SIG-M5 treated with dmso at 0.1 percent for 504 hours (cell line): ENCODE results near the gene CRHBP.

Source experiments
- DNase-seq: peaks from one replicate; lab custom pipeline; 2025; ENCODE audit not compliant: unreplicated experiment; lab: John Stamatoyannopoulos, UW

The CRHBP gene

GRCh38 chr5:77012601-77013000 lies 59.8 kb downstream of the CRHBP start:
- DNase-seq, result no peak

GRCh38 chr5:77015938-77016569 lies 63.2 kb downstream of the CRHBP start:
- DNase-seq, result peak; percentile 75

- no peak for DNase-seq
Observed at GRCh38 chr5:77016962-77017361, 64.1 kb downstream of the CRHBP start.

- no peak for DNase-seq
Observed at GRCh38 chr5:77017668-77018067, 64.8 kb downstream of the CRHBP start.
